ENCODE data around the gene GSTO1.

- TF ChIP-seq, protein P1, sequence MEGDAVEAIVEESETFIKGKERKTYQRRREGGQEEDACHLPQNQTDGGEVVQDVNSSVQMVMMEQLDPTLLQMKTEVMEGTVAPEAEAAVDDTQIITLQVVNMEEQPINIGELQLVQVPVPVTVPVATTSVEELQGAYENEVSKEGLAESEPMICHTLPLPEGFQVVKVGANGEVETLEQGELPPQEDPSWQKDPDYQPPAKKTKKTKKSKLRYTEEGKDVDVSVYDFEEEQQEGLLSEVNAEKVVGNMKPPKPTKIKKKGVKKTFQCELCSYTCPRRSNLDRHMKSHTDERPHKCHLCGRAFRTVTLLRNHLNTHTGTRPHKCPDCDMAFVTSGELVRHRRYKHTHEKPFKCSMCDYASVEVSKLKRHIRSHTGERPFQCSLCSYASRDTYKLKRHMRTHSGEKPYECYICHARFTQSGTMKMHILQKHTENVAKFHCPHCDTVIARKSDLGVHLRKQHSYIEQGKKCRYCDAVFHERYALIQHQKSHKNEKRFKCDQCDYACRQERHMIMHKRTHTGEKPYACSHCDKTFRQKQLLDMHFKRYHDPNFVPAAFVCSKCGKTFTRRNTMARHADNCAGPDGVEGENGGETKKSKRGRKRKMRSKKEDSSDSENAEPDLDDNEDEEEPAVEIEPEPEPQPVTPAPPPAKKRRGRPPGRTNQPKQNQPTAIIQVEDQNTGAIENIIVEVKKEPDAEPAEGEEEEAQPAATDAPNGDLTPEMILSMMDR (IDR thresholded peaks at IDR 0.05; ENCODE audit: insufficient read depth, low read depth, low read length): no peak
- TF ChIP-seq EZH2 (IDR thresholded peaks at IDR 0.05; ENCODE audit: insufficient read depth, low read length): no peak
Observed at GRCh38 chr10:104293011-104293410, 38.3 kb downstream of the GSTO1 start.

Data from astrocyte (in vitro differentiated cells and primary cell).